Activated CD8-positive, alpha-beta memory T cell treated with anti-CD3 and anti-CD28 coated beads, Interleukin-2, amount 50 U/mL, for 24 hours (primary cell): Measurements from ENCODE around the gene RNF208.
A peak's percentile ranks its signal among the peaks of the same experiment; 100 is the strongest.

Source experiments
- DNase-seq: peaks from one replicate; pipeline ENCODE4 v3.0.0-alpha.2; 2020; ENCODE audit errors: extremely low read depth

RNF208 gene

GRCh38 chr9:137214620-137215019 is 7.4 kb downstream of the RNF208 start:
- no peak for DNase-seq

- DNase-seq = no peak
Measured at GRCh38 chr9:137213160-137214060, 8.6 kb downstream of the RNF208 start.

DNA sequence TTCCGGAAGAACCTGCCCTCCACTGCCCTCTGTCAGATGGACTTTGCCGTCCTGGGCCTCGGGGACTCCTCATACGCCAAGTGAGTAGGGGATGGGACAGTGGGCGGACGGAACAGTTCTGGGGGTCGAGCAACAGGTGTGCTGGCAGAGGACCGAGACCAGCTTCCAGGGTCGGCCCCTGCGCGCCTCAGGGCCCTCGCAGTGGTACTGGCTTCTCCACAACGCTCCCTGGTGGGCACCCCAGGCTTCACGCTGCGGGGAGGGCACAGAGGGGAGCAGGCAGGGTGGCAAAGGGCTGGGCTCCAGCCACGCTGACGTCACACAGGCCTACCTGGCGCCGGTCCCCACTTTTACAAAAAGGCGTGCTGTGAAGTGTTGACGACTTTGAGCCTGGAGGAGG is 9.5 kb downstream of the RNF208 start:
- no peak for DNase-seq

DNA sequence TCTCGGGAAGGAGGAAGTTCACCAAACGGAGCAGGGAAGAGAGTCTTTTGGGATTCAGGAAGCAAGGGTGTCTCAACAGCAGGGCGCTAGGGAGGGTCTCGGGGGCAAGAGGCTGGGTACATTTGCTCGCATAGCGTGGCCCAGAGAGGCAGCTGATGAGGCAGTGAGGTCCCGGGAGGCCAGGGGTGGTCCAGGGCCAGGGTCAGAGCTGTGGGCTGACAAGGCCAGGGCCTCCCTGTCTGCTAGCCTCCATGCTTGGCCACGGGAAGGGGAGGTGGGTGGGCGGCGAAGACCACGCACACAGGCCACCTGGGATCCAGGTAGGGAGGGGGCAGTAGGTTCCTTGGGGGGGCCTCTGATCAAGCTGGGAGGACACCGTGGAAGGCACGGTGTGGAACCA is 10.5 kb downstream of the RNF208 start:
- DNase-seq = no peak

- no peak for DNase-seq
Measured at GRCh38 chr9:137206602-137207001, 15.4 kb downstream of the RNF208 start.

DNA sequence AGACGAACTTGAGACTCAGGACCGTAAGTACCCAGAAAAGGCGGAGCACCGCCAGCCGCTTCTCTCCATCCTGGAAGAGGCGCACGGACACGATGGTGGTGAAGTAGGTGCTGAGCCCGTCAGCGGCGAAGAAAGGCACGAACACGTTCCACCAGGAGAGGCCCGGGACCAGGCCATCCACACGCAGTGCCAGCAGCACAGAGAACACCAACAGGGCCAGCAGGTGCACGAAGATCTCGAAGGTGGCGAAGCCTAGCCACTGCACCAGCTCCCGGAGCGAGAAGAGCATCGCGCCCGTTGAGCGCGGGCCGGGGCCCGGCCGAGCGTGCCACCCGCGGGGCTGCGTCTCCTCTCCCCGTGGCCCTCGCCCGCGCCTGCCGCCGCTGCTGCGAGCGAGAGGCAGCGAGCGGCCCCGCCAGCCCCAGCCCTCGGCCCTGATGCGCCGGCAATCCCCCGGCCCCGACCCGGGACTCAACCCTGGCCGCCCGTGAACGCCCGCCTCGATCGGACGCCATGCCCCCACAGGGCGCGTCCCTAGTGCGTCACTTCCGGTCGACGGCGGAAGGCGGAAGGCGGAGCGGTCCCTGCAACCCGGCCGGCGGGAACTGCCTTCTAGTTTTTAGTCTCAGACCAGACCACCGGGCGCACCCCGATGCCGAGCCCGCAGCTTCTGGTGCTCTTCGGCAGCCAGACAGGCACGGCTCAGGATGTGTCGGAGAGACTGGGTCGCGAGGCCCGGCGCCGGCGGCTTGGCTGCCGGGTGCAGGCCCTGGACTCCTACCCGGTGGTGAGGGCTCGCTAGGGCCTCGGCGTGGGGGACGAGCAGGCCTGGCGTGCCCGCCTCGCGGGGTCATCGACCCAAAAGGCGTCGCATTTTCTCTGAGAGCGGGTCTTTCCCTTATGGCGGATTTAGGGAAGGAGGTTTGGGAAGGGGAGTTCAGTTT is 16.6 kb downstream of the RNF208 start, which contains the start of the genes NDOR1 and TMEM203:
NDOR1 (plus strand) TSS at position 575 of the 944 bp plus-strand sequence; CDS start at position 653, 78 bp downstream.
TMEM203 (minus strand) TSS at position 523 of the 944 bp plus-strand sequence; CDS start at position 289, 234 bp downstream.
- DNase-seq = peak; percentile 93

- no peak for DNase-seq
Measured at GRCh38 chr9:137204731-137205125, 17.3 kb downstream of the RNF208 start.

GRCh38 chr9:137202966-137203365 is 19.1 kb downstream of the RNF208 start:
- no peak for DNase-seq

GRCh38 chr9:137201205-137201868 is 20.7 kb downstream of the RNF208 start:
- no peak for DNase-seq

- peak; percentile 96 for DNase-seq
Measured at GRCh38 chr9:137200311-137201204, 21.5 kb downstream of the RNF208 start, which contains the start of gene TPRN. TSS of gene TPRN (minus strand) at chr9:137200741. CDS start at chr9:137200711, 30 bp downstream.

- DNase-seq = no peak
Measured at GRCh38 chr9:137199411-137200121, 22.5 kb downstream of the RNF208 start.

GRCh38 chr9:137198902-137199283 is 23.1 kb downstream of the RNF208 start:
- no peak for DNase-seq

DNA sequence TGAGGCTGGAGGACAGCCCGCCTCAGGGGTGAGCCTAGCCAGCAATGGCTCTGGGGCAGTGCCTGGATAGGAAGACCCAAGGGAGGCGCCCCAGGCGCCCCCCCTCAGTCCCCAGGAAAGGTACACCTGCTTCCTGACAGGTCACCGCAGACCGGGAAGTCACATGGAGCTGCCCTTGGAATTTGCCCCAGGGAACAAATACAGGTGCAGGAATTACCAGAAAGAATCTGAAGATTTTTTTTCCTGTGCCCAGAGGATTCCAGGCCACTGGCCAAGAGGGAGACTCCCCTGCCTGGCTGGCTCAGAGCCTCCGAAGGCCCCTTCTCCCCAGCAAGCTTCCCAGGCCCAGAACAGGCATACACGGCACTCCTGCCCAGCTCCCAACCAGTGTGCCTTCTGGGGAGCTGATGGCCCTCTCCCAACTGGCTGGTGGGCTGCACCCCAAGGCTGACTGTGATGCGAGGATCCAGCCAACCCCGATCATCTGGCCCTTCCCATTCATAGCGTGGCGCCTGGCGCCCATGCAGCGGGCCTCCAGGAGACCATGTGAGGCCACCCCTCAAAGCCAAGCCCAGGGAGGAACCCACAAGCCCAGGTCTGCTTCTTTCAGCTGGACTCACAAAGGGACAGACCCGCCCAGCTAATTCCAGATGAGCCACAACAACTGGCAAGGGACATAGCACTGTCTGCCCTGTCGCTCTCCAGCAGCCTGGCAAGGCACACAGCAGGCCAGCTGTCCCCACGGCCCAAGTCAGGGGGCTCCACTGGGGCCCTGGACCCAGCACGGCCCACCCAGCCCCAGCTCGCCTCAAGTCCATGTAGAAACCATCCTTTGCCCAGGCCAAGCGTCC is 23.8 kb downstream of the RNF208 start:
- no peak for DNase-seq

GRCh38 chr9:137195525-137196220 is 26.4 kb downstream of the RNF208 start:
- no peak for DNase-seq

- no peak for DNase-seq
Measured at GRCh38 chr9:137194909-137195308, 27.1 kb downstream of the RNF208 start.

DNA sequence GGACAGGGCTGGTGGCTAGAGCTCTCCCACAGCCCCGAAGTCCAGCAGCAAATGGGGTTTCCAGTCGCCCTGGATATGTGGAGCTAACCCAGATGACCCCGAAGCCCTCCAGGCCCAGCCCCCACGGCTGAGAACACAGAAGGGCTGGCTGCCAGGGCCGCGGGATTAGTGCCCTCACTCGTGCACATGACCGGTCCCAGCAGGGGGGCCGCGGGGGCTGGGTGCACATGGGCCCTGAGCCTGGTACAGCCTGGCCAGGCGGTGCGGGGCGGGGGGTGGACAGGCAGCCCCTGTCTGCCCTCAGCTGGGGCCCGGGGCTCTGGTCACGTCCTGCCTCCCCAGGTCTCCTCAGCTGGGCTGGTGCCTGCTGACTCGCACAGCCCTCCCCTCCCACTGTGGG is 27.7 kb downstream of the RNF208 start:
- no peak for DNase-seq

DNA sequence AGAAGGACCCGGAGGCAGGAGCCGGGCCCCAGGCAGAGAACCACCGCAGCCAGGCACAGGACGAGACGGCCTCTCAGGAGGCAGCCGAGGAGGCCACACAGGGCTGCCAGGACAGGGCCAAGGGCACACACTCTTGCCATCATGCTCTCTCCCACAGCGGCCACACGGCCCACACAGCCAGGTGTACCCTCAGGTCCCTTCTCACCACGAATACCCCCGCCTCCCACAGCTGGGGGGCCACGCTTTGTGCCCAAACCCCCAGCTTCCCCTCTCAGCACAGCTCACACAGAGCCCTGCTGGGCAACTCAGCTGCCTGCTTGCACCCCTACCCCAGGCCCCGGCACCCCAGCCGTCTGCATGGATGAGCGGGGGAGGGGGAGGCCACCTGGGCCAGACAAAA is 28.3 kb downstream of the RNF208 start:
- no peak for DNase-seq

DNA sequence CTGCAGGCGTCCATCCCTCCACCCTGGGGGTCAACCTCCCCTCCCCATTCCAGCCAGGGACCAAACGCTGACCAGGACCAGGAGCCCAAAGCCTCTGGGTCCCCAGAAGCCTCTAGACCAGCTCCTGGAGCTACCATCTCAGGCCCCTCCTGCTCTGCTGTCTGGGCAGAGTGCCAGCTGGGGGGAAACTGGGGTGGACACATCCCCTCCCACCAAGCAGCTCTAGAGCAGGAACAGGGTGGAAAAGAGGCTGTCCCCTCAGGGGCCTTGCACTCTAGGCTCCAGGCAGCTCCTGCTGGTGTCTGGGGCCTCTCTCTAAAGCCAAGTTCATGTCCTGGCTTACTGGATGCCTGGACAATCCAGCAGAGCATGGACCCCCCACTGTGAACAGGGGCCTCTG is 29.2 kb downstream of the RNF208 start:
- DNase-seq = no peak

DNA sequence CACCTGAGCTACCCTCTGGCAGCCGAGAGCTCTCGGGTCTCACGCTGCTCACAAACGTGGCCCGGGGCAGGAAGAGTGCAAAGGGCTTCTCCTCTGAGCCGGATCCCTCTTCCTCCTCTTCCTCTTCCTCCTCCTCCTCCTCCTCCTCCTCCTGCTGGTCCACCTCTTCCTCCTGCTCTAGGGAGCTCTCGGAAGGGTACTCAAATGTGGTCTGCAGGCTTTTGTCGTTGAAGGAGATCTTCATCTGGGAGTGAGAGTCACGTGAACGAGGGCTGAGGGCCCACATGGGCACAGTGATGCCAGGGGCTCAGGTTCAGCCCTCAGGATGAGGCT is 29.6 kb downstream of the RNF208 start:
- DNase-seq = no peak
